DMS79 (cell line): ENCODE measurements around the gene SYNPO2L.
"Not testable (repeated sequence)": the region's sequence is repeated elsewhere in the genome, so short reads cannot be mapped to it uniquely, and the experiment has no call there.

ENCODE experiments used
- DNase-seq: peaks from one replicate; lab custom pipeline; 2025; lab: John Stamatoyannopoulos, UW

Gene SYNPO2L

GRCh38 chr10:73655990-73656298 is at the start of gene SYNPO2L:
TSS of gene SYNPO2L (minus strand) at chr10:73656029. CDS start at chr10:73655922, 107 bp downstream.
- no peak for DNase-seq

DNA sequence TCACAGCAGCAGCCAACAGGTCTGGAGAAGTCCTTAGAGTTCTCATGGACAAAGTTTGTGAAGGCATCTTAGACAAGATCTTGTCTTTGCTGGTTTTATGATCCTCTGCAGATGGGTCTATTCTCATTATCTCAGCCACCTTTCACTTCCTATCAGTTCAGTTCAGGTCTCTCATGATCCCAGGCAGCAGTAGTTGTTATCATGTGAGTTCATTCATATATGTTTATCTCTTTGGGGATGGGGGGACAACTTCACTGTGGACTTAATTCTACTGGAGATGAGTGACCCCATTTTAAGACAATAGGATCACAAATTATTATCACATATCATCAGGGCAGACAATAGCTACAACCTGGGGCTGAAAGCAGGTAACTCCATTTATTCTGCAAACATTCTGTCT is 48.1 kb upstream of the SYNPO2L start:
- DNase-seq, result not testable (repeated sequence)

GRCh38 chr10:73698819-73699218 is 43.0 kb upstream of the SYNPO2L start:
- not testable (repeated sequence) for DNase-seq

- DNase-seq, result not testable (repeated sequence)
These were observed 41.9 kb upstream of the SYNPO2L start, which contains the start of gene AGAP5 for GRCh38 chr10:73697675-73698159. TSS of gene AGAP5 (minus strand) at chr10:73698109. CDS start at chr10:73697755, 354 bp downstream.

GRCh38 chr10:73695302-73695701 is 39.5 kb upstream of the SYNPO2L start:
- DNase-seq, result not testable (repeated sequence)

- DNase-seq, result not testable (repeated sequence)
These were observed 34.9 kb upstream of the SYNPO2L start for GRCh38 chr10:73690755-73691154.

DNA sequence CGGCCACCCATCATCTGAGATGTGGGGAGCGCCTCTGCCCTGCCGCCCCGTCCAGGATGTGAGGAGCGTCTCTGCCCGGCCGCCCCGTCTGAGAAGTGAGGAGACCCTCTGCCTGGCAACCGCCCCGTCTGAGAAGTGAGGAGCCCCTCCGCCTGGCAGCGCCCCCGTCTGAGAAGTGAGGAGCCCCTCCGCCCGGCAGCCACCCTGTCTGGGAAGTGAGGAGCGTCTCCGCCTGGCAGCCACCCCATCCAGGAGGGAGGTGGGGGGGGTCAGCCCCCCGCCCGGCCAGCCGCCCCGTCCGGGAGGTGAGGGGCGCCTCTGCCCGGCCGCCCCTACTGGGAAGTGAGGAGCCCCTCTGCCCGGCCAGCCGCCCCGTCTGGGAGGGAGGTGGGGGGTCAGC is 33.8 kb upstream of the SYNPO2L start:
- not testable (repeated sequence) for DNase-seq

DNA sequence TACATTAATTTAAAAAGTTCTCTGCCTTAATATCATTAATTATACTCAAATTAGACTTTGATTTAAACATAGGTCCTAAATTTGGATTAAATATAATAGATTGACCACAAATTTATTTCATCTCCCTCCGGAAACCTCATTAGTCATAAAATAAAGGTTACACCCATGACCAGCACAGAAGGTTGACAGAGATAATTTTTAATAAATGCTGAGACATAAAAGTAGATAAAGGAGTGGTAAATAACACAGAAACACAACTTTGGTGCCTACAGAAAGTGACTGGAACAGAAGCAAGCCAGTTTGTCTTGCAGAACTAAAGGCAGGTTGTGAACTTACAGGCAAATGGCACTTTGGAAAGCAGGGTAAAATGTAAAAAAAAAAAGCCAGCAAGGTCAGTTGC is 31.8 kb upstream of the SYNPO2L start:
- DNase-seq, result not testable (repeated sequence)

- not testable (repeated sequence) for DNase-seq
These were observed 18.7 kb upstream of the SYNPO2L start for GRCh38 chr10:73674546-73674945.

- not testable (repeated sequence) for DNase-seq
These were observed 12.5 kb upstream of the SYNPO2L start for GRCh38 chr10:73668378-73668777.

DNA sequence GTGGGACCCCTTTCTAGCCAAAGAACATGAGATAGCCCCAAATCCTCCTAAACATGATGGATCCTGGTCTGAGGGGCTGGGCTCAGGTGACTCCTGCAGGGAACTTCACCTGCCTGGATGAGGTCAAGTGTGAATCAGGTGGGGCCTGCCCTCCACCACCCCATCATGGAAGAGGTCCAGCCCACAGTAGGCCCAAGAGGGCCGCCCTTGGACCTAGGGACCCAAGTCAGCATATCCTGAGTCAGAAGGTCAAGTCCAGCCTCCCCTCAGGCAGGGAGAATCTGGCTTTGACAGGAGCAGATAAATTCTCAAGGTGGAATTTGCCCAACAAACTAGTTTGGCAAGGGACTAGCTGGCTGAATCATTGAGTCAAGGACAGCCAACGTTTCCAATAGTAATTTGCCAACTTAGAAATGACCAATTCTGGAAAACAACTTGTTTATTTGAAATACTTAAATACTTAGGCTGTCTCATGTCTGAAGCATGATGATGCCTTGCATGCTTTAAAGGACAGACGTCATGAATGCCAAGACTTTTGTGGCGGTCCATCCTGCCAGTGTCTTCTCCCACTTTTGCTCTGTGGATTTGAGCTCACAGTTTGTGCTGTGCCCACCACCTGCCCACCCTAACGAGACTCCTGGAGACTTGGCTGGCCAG is 10.5 kb upstream of the SYNPO2L start:
- DNase-seq, result not testable (repeated sequence)

GRCh38 chr10:73665581-73665980 is 9.8 kb upstream of the SYNPO2L start:
- not testable (repeated sequence) for DNase-seq

DNA sequence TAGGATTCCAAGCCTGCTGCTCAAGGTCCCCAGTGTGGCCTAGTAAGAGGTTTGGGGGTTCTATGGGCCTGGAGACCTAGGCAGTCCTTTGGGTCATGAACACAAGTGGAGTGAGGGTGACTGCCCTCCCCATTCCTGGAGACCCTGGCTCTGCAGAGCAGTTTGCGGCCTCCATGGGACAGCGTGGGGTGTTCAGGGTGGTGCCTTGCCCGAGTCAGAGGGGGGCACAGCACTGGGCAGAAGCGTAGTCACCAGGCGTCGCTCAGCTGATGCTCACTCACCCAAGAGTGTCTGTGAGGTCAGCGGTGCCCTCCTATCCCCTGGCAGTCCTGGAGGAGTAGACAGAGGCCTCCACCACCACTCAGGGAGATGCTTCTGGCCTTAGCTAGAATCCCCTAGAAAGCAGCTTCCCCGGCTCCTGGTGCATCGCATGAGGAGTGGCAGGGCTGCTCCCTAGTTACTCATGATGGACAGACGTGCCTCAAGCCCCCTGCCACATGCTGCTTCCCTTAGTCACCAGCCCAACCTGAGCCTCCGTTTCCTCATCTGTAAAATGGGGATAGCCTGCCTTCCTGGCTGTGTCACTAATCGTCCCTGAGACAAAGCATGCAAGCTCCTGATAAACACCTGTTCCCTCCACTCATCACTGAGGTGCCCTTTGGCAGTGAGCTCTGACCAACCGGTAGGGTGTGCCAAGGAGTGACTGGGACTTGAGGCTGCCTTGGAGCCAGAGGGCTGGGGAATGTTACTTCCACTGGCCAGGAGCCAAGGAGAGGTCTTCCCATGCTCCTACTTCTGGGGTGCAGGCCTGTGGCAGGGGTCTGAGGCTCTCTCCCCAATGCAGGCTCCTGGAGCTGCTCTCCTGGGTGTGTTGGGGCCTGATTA is 8.6 kb upstream of the SYNPO2L start:
- not testable (repeated sequence) for DNase-seq

DNA sequence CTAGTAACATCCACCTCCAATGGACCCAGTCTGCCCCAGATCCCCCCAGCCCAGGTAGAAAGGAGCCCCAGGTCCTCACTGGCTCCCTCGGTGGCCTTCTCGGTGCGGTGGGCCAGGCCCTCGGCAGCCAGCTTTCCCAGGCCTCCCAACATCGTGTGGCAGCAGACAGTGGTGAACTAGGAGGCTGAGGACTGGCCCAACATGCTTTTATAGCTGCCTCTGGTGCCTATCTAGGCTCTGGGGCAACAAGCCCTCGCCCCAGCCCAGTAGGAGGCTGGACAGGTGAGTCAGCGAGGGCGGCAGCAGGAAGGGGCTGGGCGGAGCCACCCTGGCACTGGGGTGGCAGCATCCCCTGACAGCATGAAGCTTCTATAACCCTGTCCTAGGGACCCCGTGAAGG is 7.8 kb upstream of the SYNPO2L start:
- DNase-seq, result not testable (repeated sequence)

DNA sequence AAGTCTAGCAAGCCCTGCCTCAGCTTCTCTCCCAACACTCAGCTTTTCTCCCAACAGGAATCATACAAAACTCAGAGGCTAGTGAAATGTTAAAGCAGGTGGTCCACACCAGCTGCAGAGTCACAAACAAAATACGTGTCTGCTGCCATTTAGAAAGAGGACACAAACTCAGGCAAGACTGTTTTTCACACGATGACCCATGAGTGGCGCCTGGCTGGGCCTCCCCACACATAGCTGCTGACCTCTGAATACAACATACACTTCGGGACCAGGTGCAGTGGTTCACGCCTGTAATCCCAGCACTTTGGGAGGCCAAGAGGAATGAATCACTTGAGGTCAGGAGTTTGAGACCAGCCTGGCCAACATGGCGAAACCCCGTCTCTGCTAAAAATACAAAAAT is 6.9 kb upstream of the SYNPO2L start:
- DNase-seq, result not testable (repeated sequence)

DNA sequence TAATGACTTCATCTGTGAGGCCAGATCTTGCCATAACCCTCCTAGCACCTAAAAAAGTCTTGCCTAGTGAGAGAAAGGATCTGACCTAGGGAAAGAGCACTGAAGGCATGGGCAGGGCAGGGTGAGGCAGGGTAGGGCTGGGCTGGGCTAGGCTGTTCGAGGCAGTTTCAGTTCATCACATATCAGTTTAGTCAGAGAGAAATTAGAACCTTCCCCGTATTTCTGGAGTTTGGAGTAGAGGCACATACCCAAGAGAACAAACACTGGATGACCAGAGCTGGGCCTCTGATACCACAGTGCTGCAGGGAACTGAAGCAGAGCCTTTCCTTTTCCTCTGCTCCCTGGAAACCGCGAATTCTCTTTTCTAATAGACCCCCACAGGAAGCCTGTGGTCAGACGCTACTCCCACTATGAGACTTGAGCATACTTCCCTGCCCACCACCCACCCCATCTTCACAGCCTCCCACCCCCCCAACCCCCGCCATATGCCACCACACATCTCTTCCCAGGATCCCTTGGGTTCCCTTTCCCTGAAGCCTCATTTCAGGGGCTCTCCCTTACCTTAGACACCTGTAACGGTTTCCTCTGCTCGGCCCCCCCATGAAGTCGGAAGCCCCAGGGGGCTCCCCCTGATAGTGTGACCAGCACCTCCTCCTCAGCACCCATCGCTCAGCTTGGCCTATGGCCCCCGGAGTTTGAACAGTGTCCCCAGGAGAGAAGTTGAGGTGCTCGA is 406 bp downstream of the SYNPO2L start:
- no peak for DNase-seq

GRCh38 chr10:73653701-73654100 is 2.1 kb downstream of the SYNPO2L start:
- DNase-seq, result no peak

- DNase-seq, result no peak
These were observed 2.6 kb downstream of the SYNPO2L start for GRCh38 chr10:73653195-73653594.

GRCh38 chr10:73650537-73651331 is 5.1 kb downstream of the SYNPO2L start:
- no peak for DNase-seq

DNA sequence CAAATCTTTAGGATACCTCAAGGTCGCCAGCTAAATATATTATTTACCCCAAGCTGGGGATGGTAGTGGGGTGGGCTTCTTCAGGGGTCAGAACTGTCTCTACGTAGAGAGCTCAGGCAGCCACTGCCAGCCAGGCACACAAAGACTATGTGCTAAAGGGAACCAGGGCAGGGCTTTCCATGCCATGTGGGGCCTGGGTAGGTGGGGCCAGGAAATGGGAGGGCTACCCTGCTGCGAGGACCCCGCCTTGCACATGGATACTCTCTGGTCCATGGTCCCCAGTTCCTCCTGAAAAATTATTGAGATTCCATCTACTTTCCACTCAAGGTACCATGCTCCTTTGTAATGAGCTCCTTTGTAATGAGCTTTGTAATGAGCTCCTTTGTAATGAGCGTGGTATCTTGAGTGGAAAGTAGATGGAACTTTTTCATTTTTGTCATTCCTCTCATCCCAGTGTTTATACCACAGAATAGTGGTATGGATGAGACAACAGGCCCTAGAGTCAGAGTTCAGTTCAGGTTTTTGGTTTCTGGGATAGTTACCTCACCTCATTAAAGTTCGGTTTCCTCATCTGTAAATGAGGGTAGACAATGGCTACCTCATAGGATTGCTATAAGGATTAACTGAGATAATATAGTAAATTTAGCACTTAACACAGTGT is 5.8 kb downstream of the SYNPO2L start:
- DNase-seq, result no peak
